HepG2 (cell line): ENCODE results near the gene APOC4.

Source experiments
- CTCF ChIP-seq: sonication (generic); formaldehyde crosslinking; IDR thresholded peaks from 2 replicates; pipeline ENCODE4 v1.5.0; 2020; ENCODE audit warnings: mild to moderate bottlenecking, missing genetic modification reagents, moderate library complexity
- DNMT1 ChIP-seq: sonication (generic); formaldehyde crosslinking; IDR thresholded peaks from 2 replicates; pipeline ENCODE4 v1.5.1; 2020; ENCODE audit warnings: mild to moderate bottlenecking, missing genetic modification reagents
- REPIN1 ChIP-seq: sonication (generic); formaldehyde crosslinking; IDR thresholded peaks from 2 replicates; pipeline ENCODE4 v1.8.0; 2022; ENCODE audit warnings: missing genetic modification reagents, low read depth, mild to moderate bottlenecking, borderline replicate concordance
- RFX3 ChIP-seq: IDR thresholded peaks from 2 replicates; pipeline ENCODE4 v1.6.1; 2016; ENCODE audit warnings: missing biosample characterization, missing genetic modification reagents

DNA sequence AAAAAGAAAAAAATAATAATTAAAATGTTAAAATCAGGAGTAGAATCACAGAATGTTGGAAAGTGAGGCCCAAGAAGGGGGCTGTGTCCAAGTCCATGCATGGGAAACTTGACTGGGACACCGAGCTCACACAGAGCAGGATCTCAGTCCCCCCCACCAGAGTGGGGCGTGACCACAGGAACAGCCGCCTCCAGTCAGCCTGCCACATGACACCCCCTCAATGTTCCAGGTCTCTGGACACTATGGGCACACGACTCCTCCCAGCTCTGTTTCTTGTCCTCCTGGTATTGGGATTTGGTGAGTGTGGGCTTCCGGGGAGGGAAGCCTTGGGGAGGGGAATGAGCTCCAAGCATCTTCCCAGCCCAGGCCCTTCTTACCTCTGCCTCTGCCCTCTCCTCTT lies 6.2 kb downstream of the APOC4 start:
- TF ChIP-seq DNMT1 (no peak), RFX3 (CRISPR knock-in tag) (no peak), CTCF (CRISPR knock-in tag) (no peak), REPIN1 (no peak)
